ENCODE measurements around the gene LDLRAD4. TPM values are rescaled to one million over a fixed set of nuclear protein-coding genes. Genes with fewer than 3 reads are reported as not detected.

Gene LDLRAD4
- total RNA-seq, 4 donors from 2014 or later: 23.9 to 38.3 (median 27.0) TPM

GRCh38 chr18:13643261-13643751 is 424.7 kb downstream of the LDLRAD4 start:
- DNase-seq (ENCODE audit: low spot score) (no peak), ATAC-seq (ENCODE audit: low FRiP score) (no peak)
- TF ChIP-seq, protein P1, sequence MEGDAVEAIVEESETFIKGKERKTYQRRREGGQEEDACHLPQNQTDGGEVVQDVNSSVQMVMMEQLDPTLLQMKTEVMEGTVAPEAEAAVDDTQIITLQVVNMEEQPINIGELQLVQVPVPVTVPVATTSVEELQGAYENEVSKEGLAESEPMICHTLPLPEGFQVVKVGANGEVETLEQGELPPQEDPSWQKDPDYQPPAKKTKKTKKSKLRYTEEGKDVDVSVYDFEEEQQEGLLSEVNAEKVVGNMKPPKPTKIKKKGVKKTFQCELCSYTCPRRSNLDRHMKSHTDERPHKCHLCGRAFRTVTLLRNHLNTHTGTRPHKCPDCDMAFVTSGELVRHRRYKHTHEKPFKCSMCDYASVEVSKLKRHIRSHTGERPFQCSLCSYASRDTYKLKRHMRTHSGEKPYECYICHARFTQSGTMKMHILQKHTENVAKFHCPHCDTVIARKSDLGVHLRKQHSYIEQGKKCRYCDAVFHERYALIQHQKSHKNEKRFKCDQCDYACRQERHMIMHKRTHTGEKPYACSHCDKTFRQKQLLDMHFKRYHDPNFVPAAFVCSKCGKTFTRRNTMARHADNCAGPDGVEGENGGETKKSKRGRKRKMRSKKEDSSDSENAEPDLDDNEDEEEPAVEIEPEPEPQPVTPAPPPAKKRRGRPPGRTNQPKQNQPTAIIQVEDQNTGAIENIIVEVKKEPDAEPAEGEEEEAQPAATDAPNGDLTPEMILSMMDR (IDR thresholded peaks at IDR 0.05): no peak

- DNase-seq (ENCODE audit: low spot score): no peak
- TF ChIP-seq, protein P1 (IDR thresholded peaks at IDR 0.05): no peak
- no peak for ATAC-seq (ENCODE audit: low FRiP score)
Measured at GRCh38 chr18:13645093-13645492, 426.5 kb downstream of the LDLRAD4 start.

- TF ChIP-seq, protein P1 (IDR thresholded peaks at IDR 0.05): no peak
- no peak for DNase-seq (ENCODE audit: low spot score)
- ATAC-seq (ENCODE audit: low FRiP score): no peak
Measured at GRCh38 chr18:13646633-13647032, 428.1 kb downstream of the LDLRAD4 start.

- ATAC-seq (ENCODE audit: low FRiP score): no peak
Measured at GRCh38 chr18:13647761-13648160, 429.2 kb downstream of the LDLRAD4 start.

GRCh38 chr18:13649397-13650390 is 431.1 kb downstream of the LDLRAD4 start:
- no peak for ATAC-seq (ENCODE audit: low FRiP score)
- DNase-seq (ENCODE audit: low spot score): no peak
- TF ChIP-seq, protein P1 (IDR thresholded peaks at IDR 0.05): no peak

More at GRCh38 chr18:13647761-13648160, 429.2 kb downstream of the LDLRAD4 start:
- TF ChIP-seq, protein P1 (IDR thresholded peaks at IDR 0.05): no peak
- no peak for DNase-seq (ENCODE audit: low spot score)

- TF ChIP-seq, protein P1 (IDR thresholded peaks at IDR 0.05): no peak
- DNase-seq (ENCODE audit: low spot score) (no peak), ATAC-seq (ENCODE audit: low FRiP score) (no peak)
Measured at GRCh38 chr18:13653746-13654433, 435.3 kb downstream of the LDLRAD4 start.
